GM18868 (cell line): ENCODE data around the gene CDK11A.
"Not testable (repeated sequence)": the region's sequence is repeated elsewhere in the genome, so short reads cannot be mapped to it uniquely, and the experiment has no call there.

Experiments
- ATAC-seq: cut with Tn5 transposase; IDR thresholded peaks from one replicate; pipeline ENCODE4 v1.9.1; 2021; ENCODE audit warnings: mild to moderate bottlenecking, moderate library complexity; ENCODE audit not compliant: unreplicated experiment

Gene CDK11A

DNA sequence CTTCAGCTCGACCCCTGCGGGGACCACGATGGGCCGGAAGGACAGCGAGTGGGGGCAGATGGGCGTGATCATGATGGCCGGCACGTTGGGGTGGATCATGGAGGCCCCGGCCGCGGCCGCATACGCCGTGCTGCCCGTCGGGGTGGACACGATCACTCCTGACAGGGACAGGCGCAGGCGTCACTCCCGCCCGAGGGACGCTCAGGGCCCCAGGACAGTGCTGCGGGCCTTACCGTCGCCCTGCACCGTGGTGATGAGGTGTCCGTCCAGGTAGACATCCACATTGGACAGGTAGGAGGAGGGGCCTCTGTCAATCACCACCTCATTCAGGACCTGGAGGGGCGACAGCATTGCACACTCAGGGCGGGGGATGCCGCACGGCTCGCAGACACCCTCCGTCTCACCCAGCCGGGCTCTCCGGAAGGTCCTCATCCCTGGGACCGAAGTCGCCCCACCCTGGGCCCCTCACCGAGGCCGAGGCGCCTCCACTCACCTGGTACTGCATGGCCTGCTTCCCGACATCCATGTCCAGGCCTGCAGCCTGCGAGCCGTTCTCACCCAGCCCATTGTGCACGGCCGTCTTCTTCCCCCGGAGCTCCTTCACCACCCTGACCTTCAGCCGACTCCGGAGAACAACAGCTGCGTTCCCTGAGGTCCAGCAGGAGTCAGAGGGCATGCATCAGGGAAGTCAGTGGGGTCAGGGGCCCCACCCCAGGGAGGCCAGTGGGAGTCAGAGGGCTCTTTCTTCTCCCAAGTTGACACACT is 30.1 kb upstream of the CDK11A start:
- no peak for ATAC-seq

DNA sequence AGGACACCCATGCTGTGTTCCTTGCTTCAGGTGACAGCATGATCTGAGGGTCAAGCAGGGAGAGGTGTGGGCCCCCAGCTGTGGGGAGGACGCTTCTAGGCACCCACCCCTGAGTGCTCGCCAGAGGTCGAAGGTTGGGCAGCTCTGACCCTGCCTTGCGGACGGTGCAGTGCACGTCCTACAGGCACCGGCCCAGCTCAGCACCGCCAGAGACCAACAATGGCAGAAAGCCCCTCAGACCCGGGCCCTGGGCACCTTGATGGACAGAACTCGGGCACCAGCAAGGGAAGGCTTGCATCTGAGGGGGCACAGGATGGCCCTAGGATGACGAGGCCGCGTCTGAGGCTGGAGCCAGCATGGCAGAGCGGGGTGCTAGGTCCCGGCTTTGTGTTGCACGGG is 29.4 kb upstream of the CDK11A start:
- no peak for ATAC-seq

DNA sequence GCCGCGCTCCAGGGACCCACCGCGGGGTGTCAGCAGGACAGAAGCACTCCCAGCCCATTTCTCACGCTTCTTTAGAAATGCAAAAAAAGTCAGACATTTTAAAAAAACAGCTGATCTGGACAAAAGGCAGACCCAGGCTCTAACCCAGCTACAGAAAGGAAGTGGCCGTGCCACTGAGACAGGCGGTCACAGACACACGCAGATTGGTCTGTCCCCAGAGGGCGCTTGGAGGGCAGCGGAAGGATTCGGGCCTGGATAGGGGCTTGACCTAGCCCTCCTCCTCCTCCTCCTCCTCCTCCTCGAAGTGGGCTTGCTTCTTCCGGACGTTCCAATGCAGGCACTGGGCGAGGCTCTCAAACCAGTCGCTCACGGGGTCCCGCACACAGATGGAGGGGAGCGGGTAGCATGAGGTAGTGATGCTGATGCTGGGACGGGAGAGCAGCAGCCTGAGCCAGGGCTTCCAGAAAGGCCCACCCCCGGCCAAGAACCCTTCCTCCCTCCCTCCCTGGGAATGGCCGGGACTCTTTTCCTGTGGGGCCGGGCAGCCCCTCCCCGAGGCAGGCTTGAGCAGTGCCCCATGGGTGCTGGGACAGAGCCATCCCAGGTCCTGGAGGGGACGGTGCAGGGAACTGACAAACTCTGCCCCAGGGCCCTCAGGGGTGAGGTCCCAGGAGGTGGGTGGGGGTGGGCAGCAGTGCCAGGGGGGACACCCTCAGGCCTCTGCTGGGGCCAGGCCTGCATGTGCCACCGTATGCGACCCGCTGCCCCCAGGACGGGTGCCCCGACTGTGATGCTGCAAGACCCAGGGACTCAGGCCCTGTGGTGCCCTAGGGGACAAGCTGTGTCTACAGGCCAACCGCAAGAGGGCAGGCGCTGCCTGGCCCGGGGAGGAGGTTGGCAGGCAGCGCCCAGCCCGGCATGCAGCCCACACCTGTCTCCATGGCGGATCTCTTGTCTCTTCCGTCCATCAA is 28.8 kb upstream of the CDK11A start:
- ATAC-seq = no peak

DNA sequence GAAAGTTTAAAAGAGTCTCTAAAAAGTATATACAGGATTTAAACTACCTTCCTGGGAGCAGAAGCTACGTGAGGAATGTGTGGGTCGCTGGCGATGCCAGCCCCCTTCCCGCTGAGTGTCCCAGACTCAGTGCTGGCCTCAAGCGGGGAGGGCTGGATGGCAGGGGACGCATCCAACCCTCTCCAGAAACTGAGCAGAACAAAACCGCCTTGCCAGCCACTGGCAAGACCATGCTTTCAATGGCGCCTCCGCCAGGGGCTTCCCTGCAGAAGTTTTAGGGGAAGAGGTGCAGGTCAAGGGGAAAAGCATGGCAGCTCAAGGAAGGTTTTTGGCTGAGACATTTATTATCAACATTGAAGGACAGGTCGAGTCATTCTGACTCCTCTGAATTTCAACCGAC is 28.0 kb upstream of the CDK11A start:
- no peak for ATAC-seq

DNA sequence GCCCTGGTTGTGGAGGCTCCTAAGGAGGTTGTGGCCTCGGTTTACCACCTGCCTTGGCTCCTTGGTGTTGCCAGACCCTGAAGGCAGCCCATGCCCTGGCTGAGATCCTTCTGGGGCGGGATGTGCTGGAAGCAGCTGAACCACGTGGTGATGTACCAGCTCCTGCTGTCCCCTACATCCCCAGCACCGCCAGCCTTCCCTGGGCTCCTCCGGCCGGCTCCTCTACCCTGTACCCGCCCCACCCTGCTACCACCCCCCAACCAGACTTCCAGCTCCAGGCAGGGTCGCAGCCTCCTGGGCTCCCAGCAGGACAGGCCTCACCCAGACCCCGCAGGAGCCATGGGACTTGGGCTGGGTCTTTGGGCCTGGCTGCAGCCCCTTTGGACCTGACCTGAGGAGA is 25.8 kb upstream of the CDK11A start:
- not testable (repeated sequence) for ATAC-seq

DNA sequence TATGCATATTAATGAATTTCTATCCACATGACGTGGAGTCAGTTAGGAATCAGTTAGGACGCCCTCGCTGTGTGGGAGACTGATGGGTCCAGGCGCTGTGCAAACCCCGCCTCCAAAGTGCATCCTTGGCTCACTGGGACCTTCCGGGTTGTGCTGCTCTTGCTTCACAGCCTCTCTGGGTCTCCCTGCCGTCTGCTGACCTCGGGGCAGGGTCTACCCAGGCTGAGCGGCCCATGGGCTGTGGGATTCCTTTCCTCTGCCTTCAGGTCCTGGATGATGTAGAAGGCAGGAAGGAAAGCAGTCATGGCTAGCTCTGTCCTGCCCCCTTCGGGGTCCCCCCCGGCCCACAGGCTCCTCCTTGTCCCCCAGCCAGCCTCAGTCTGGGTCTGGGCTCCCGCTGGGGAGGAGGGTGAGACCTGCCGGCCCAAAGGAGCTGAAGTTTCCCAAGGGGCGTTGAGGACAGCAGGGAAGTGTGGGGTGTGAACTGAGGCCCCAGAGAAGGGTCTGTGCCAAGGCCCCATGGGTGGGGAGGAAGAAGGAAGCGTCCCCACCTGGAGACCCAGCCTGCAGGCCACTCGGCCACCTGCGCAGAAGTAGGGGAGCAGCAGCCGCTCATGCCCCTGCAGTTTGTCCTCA is 24.6 kb upstream of the CDK11A start:
- no peak for ATAC-seq

DNA sequence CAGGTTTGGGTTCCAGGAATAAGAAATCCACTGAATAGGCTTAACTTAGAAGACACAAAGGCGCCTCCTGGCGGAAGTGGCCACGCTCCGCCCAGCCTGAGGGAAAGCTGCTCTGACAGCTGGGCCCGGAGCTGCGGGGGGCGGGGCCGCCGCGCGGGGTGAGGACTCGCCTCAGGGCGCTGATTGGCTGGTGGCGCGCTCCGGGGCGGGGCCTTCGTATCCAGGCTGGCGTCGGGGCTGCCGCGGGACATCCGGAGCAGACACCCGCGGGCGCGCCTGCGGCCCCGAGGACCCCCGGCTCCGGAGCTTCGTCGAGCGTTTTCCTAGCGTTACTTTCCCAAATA is 22.4 kb upstream of the CDK11A start:
- peak; percentile 80 for ATAC-seq

DNA sequence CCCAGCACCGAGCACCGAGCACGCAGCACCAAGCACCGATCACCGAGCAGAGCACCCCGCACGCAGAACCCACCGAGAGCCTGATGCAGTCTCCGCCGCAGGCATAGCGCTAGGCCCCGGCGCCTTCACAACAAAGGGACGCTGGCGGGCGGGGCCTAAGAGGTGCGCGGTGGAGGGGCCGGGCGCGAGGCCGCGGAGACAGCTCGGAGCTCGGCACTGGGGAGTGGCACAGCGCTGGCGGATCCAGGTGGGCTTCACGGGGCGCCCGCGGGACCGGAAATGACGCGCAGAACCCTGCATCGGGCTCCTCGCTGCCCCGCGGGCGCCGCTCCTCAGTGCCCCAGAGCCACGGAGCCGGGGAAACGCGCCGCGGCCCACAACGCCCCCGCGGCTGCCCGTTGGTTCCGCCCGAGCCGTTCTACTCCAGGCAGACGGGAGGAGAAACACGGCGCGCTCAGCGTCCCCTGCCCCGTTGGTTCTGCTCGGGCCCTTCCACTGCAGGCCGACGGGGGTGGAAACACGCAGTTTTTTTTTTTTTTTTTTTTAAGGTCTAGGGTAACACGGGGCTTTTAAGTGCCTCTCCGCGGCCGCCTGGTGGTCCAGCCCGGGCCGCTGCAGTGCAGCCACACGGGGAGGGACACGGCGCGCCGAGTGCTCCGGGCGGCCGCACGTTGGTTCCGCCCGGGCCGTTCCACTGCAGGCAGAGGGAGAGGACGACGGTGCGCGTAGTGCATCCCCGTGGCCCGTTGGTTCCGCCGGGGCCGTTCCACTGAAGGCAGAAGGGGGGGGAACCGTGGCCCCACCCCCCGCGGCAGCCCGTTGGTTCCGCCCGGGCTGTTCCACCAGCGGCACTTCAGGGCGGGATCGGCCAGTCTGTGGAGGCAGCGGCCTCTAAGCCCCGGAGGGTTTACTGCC is 21.8 kb upstream of the CDK11A start:
- peak; percentile 65 for ATAC-seq

DNA sequence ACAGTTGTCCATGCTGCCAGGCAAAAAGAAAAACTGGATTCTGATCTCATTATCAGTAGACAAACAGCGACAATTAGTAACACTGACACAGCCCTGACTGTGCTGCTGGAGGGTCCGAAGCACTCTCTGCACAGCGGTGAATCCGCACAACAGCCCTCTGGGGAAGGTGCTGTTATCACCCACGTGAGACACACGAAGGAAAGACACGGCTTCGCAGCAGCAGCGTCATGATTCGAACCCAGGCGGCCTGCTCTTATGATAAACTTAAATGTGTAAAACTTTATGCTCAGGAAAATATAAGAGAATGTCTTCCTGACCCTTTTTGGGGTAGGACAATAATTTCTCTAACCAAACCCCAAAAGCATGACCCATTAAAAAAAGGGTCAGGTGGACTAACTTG is 18.4 kb upstream of the CDK11A start:
- ATAC-seq = not testable (repeated sequence)

DNA sequence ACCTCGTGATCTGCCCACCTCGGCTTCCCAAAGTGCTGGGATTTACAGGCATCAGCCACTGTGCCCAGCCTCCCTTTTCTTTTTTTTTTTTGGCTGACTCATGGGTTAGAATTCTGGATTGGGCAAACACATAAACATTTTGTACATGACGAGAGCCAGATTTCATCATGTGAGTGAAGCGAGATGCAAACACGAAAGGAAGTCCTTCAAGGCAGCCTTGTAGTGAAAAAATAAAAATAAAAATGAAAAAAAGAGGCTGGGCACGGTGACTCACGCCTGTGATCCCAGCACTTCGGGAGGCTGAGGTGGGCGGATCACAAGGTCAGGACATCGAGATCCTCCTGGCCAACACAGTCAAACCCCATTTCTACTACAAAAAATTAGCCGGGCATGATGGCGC is 16.9 kb upstream of the CDK11A start:
- ATAC-seq = not testable (repeated sequence)

DNA sequence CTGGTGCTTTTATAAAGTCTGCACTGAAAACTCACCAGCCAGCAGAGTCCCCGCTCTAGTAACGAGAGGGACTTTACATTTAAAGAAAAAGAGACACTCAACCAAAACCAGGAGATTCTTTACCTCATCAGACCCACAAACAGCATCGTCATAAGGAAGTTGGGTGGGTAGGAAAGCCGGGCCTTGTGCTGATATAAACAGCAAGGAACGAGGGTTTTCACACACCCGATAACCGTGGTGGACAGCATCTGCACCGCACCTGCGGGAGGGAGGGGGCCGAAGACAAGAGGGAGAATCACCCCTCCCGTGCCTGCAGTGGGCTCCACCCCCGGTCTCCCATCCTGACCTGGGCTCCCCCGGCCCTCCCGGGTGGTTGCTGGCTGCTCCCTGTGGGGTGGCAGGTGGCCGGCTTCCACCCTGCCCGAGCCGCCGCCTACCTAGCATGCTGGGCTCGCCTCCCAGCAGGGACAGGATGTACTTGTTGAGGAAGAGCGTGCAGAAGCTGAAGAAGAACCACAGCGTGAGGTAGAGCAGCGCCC is 14.7 kb upstream of the CDK11A start:
- not testable (repeated sequence) for ATAC-seq

DNA sequence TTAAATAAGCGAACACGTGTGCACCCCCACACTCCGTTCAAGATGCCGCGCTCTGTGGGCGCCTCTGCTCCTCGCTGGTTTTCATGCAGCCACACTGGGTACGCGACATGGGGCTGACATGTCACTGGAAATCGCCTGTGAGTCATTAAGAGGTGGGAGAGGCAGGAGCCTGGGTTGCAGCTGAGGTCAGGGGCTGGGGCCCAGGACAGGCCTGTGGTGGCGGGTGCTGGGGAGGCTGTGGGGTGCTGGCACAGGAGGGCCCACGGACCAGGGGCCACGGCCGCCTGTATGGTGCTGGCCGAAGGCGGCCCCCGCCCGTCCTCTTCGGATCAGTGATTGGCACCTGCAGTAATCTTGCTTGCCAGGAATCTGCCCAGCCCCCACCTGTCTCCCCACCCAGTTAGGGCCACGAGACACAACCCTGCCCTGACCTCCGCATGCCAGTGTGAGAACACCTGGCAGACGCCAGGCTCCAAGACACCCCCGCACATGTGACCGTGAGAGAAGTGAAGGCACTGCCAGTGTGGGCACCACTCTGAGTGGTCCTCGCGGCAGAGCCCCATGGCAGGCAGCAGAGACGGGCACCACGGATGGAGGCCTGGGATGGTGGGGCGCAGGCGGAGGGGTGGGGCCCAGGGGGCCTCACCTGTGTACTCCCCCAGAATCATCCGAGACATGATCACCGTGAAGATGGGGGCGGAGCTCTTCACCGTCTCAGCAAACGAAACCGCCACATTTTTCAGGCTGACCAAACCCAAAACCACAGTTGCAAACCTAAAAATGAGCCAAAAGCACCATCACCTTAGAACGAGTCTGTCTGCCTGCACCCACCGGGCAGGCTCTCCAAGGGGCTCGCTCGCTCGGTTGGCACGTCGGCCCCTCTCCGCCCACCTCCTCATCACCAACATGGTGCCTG is 13.8 kb upstream of the CDK11A start:
- not testable (repeated sequence) for ATAC-seq

DNA sequence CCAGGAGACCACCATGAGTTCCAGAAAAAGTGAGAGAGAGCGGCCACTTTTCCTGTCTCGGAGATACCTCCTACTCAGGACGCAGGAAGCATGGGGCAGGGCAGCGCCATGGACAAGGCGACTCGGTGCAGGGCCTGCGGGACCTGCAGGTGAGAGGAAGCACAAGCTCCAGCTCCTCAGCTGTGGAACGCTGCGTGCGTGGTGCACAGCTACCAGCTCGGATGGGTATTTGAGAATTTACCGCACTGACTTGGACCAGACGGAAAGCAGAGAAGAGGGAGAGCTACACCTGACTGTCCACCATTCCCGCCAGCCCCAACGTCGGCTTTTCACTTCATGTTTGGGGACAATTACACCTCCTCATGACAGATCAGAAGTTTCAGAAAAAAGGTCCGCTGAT is 8.2 kb upstream of the CDK11A start:
- ATAC-seq = no peak

DNA sequence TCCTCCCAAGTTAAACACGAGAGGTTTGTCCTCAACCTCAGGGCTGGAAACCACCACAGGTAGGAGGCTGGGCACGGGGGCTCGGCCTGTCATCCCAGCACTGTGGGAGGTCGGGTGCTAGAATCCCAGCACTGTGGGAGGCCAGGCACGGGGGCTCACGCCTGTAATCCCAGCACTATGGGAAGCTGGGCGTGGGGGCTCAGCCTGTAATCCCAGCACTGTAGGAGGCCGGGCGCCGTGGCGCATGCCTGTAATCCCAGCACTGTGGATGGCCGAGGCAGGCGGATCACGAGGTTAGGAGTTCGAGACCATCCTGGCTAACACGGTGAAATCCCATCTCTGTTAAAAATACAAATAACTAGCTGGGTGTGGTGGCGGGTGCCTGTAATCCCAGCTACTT is 6.7 kb upstream of the CDK11A start:
- no peak for ATAC-seq

DNA sequence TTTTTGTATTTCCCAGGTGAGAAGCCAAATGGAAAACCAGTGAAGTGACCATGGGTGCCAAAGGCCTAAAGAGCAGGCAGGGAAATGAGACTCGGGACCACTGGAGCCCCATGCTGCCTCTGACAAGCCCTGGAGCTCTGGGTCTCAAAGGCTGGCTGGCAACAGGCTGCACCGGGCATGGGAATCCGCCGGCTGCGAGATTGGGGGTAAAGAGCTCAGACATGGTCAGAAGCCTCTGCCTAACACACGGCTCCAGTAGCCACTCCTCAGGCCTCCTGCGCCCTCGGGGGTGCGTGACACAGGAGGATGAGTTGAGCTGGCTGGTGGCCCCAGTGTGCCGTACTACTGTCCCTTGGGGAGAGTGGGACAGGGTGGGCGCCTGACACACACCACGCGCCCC is 6.1 kb upstream of the CDK11A start:
- not testable (repeated sequence) for ATAC-seq

DNA sequence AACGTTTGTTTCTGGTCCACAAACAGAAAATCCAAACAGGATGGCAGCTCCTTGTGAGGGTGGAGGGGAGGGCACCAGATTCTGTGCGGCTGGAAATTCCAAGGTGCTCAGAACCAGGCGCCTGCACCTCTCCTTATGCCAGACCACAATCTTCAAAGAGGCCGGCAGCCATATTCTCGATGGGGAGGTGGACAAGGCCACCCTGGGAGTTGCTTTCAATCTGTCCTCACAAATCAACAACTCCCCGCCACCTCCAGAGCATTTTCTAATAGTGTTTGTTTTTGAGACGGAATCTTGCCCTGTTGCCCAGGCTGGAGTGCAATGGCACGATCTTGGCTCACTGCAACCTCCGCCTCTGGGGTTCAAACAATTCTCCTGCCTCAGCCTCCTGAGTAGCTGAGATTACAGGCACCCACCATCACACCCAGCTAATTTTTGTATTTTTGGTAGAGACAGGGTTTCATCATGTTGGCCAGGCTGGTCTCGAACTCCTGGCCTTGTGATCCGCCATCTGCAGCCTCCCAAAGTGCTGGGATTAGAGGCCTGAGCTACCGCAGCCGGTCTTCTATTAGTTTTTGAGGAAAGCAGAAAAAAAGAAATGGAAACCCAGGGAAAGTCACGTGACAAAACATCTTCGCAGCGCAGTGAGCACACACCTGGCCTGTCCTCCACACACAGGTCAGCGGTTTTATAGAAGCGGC is 5.1 kb upstream of the CDK11A start:
- not testable (repeated sequence) for ATAC-seq

DNA sequence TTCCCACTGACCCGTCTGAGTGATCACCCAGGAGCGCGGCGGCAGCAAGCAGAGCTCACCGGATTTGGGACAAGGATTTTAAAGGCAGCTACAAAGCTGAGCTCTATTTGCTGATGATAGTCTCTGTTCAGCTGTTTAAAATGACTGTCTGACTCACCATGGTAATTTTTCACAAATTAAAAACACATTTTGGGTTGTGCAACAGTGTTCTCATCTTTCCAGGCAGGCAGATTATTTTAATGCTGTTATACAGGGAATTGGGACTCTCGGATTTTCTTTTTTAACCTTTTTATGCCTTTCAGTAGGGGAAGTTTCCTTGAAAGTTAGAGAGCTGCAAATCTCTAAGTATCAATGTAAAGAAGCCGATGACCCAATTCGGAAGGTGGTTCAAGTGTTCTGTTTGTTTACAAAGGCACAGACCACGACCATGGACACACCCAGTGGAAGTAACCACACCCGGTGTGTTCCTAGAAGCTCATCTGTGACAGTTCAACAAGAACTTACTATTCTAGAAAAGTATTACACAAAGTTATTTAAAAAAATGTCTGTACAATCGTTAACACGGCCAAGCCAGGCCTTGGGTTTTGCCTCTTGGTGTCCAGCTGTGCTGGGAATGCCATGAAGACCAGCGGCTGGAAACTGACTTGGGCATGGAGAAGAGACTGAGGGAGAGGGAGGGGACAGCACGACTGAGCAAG is 4.3 kb upstream of the CDK11A start:
- not testable (repeated sequence) for ATAC-seq

DNA sequence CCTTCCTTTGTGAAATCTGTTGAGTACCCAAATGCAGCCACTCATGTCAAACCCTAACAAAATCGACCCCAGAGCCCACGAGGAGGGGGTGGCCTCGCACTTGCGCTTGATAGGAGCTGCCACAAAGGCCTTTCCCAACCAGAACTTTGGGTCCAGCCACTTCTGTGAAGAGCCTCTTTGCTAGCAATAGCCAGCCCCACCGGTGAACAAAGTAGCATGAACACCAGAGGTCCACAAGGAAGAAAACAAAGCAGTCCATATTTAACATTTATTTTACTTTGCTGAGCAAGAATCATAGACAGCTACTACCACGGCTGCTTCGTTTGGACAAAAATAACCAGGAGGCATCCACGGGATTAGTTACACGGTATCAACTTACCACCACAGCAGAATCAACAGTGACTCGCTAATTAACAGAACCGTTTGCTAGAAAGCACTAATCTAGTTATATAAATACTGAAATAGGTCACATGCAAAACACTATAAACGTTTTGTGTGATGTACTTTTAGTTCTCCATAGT is 3.0 kb upstream of the CDK11A start:
- not testable (repeated sequence) for ATAC-seq
